ENCODE measurements around the gene TGFBR3L. TPM values are rescaled to one million over a fixed set of nuclear protein-coding genes. Genes with fewer than 3 reads are reported as not detected.

Gene TGFBR3L
- total and polyA plus RNA-seq, 2 of the 13 experiments (the other 11 are each of a cell fraction or from before 2014, with no cell fraction given), result 0.20 to 1.0 TPM

- H3K9me3 ChIP-seq (ENCODE audit: low read length), result no peaks in the 10 kb centered on the region
- WGBS (ENCODE audit: low lambda C conversion rate), result under 1% methylated on average over 33 of the region's 33 CpGs
- peak; percentile 58 for ATAC-seq
- H2AFZ ChIP-seq (ENCODE audit: low read length), result no peak overlapping the region
- H3K4me3 ChIP-seq (replicated peaks in 1 of 3; ENCODE audit: insufficient read depth in 1 of 3, low read depth in 2 of 3, low read length in 3 of 3), result peak overlapping the region; percentile 63 to 98 (median 91)
- H3K4me2 ChIP-seq (ENCODE audit: low read depth, low read length), result peak overlapping the region; percentile 82
- H3K4me1 ChIP-seq (ENCODE audit: insufficient read depth, low read length), result peaks cover 38% of the 10 kb centered on the region
- TSS peak; percentile 65 for BruUV-seq (replicated peaks)
- ChIA-PET CTCF (ENCODE audit: low intra/inter-chr PET ratio, low total read pairs) (interaction anchor here (1.6 to 1.8 kb wide), 2 partner anchors 59 to 127 kb away, joined by 3 to 7 read pairs; no protein-coding TSS in a partner anchor), POLR2A (interaction anchor here (0.7 to 2.8 kb wide), 36 partner anchors 8 to 481 kb away, joined by 3 to 85 read pairs (median 5); partner anchors contain the start of genes CCL25, ELAVL1, LRRC8E and MAP2K7)
- intact Hi-C loops (cut with micrococcal nuclease; ENCODE audit: unreplicated experiment), result no loop called here
- in situ Hi-C loops (cut with HindIII; ENCODE audit: extremely low pct_ligation_motif_present, low pct_unique_long_range_greater_than_20kb), result no loop called here
- H4K20me1 ChIP-seq (ENCODE audit: insufficient read depth, low read length), result 0 out of 2 replicates have a peak, but pooled peaks cover 2% of the 10 kb centered on the region
- H3K27ac ChIP-seq (ENCODE audit: extremely low read length, insufficient read depth, low read length), result peak overlapping the region; percentile 90
- peak; percentile 25 for DNase-seq (ENCODE audit: low spot score)
- FAIRE-seq, result no peak
- peaks cover 7 to 26% of the 10 kb centered on the region in 2 experiments; a peak in 4 of 5 replicates for H3K36me3 ChIP-seq (replicated peaks in 1 of 2; ENCODE audit: control insufficient read depth in 1 of 2, insufficient read depth in 2 of 2, low read length in 2 of 2)
- H3K79me2 ChIP-seq (ENCODE audit: insufficient read depth, low read length), result peaks cover 32% of the 10 kb centered on the region
- peak overlapping the region; percentile 100 for H3K9ac ChIP-seq (ENCODE audit: insufficient read depth, low read depth, low read length)
- H3K27me3 ChIP-seq (ENCODE audit: control insufficient read depth in 1 of 2, insufficient read depth in 2 of 2, low read length in 2 of 2), result peaks cover 0 to 3% of the 10 kb centered on the region in 2 experiments; a peak in 1 of 5 replicates
- TF ChIP-seq HES4 (CRISPR knock-in tag; IDR thresholded peaks at IDR 0.05; ENCODE audit: borderline replicate concordance) (no peak), MEF2D (CRISPR knock-in tag; IDR thresholded peaks at IDR 0.05) (no peak), ZNF770 (CRISPR knock-in tag; IDR thresholded peaks at IDR 0.05) (no peak), ZBTB37 (CRISPR knock-in tag; IDR thresholded peaks at IDR 0.05) (no peak), NKX3-1 (CRISPR knock-in tag; IDR thresholded peaks at IDR 0.05) (0 out of 2 replicates have a peak, but pooled peaks have one; percentile 24), ZNF337 (CRISPR knock-in tag; IDR thresholded peaks at IDR 0.05; ENCODE audit: borderline replicate concordance, low read depth) (no peak), ZNF557 (CRISPR knock-in tag; IDR thresholded peaks at IDR 0.05) (0 out of 2 replicates have a peak, but pooled peaks have one; percentile 0), ZFYVE20 (CRISPR knock-in tag; IDR thresholded peaks at IDR 0.05; ENCODE audit: borderline replicate concordance, low read depth) (no peak), ZNF616 (CRISPR knock-in tag; IDR thresholded peaks at IDR 0.05; ENCODE audit: low read depth) (no peak), TIGD3 (CRISPR knock-in tag; IDR thresholded peaks at IDR 0.05; ENCODE audit: borderline replicate concordance) (0 out of 2 replicates have a peak, but pooled peaks have one; percentile 57), MED1 (CRISPR knock-in tag; IDR thresholded peaks at IDR 0.05) (no peak), FOXP1 (IDR thresholded peaks at IDR 0.05) (no peak), FOXP1 (CRISPR knock-in tag; IDR thresholded peaks at IDR 0.05) (no peak), AHR (CRISPR knock-in tag; IDR thresholded peaks at IDR 0.05) (no peak), ELF3 (CRISPR knock-in tag; IDR thresholded peaks at IDR 0.05) (no peak), SMC3 (IDR thresholded peaks at IDR 0.05; ENCODE audit: low read length) (no peak), ZNF496 (CRISPR knock-in tag; IDR thresholded peaks at IDR 0.05; ENCODE audit: insufficient replicate concordance) (no peak), FOXK2 (IDR thresholded peaks at IDR 0.05) (no peak), ZBTB26 (CRISPR knock-in tag; IDR thresholded peaks at IDR 0.05; ENCODE audit: borderline replicate concordance) (peak; percentile 13; the same call in 1 of the 2 replicates)
Measured at GRCh38 chr19:7942981-7943443, 28.4 kb downstream of the TGFBR3L start.

Data from HepG2 (cell line).